CD4-positive, alpha-beta T cell (primary cell): ENCODE measurements around the gene TCP11L1. TPM values are rescaled to one million over a fixed set of nuclear protein-coding genes. Genes with fewer than 3 reads are reported as not detected.
A peak's percentile ranks its signal among the peaks of the same experiment; 100 is the strongest.

Source experiments
- ATAC-seq: fragments of 200-7000 bp; cut with Tn5 transposase; one replicate; pipeline ENCODE4 v1.10.0; 2022; ENCODE audit warnings: mild to moderate bottlenecking; ENCODE audit not compliant: poor library complexity
- CTCF ChIA-PET: fragments of 350-600 bp; sonication (Branson Sonifier 250); formaldehyde crosslinking; loops from one replicate; lab custom pipeline; 2021; ENCODE audit warnings: antibody characterized with exemption, inconsistent platforms; lab: Charles Lee
- POLR2A ChIA-PET: fragments of 350-600 bp; sonication (Branson Sonifier 250); formaldehyde crosslinking; loops from one replicate; lab custom pipeline; 2021; ENCODE audit warnings: antibody characterized with exemption, inconsistent platforms; lab: Charles Lee
- DNase-seq, 14 experiments: peaks; one replicate each; pipeline ENCODE4 v3.0.0-alpha.2; 2013 to 2020; ENCODE audit warnings: mixed read lengths in 2 of 14
- H3K27ac ChIP-seq, 2 donors: one replicate each; pipeline versions ENCODE4 v1.5.1 to v1.7.0; 2013; ENCODE audit warnings: low read length in 2 of 2, low read depth in 1 of 2, mild to moderate bottlenecking in 1 of 2
- H3K27me3 ChIP-seq, 2 experiments: 1 replicate in 1 of 2; 2 replicates in 1 of 2; pipeline versions ENCODE4 v1.6.1 to v1.7.0; 2013; ENCODE audit warnings: low read length in 2 of 2, control low read depth in 1 of 2, mild to moderate bottlenecking in 1 of 2, moderate library complexity in 1 of 2; ENCODE audit not compliant: insufficient read depth in 2 of 2, control insufficient read depth in 1 of 2
- H3K36me3 ChIP-seq: one replicate; pipeline ENCODE4 v1.6.1; 2013; ENCODE audit warnings: low read length, control low read depth; ENCODE audit not compliant: insufficient read depth
- H3K4me1 ChIP-seq: one replicate; pipeline ENCODE4 v1.6.1; 2013; ENCODE audit warnings: low read length, control low read depth; ENCODE audit not compliant: insufficient read depth
- H3K4me3 ChIP-seq: one replicate; pipeline ENCODE4 v1.5.1; 2013; ENCODE audit warnings: mild to moderate bottlenecking, low read length, moderate library complexity
- H3K9me3 ChIP-seq, 2 experiments: 1 replicate in 1 of 2; 2 replicates in 1 of 2; pipeline versions ENCODE4 v1.6.1 to v1.7.0; 2013; ENCODE audit warnings: low read length in 2 of 2, mild to moderate bottlenecking in 2 of 2, control low read depth in 1 of 2, moderate library complexity in 1 of 2; ENCODE audit not compliant: control insufficient read depth in 1 of 2, insufficient read depth in 1 of 2
- H3K27ac Mint-ChIP-seq: one replicate; pipeline ENCODE4 v1.8.0; 2020; ENCODE audit warnings: mixed read lengths
- H3K27me3 Mint-ChIP-seq: one replicate; pipeline ENCODE4 v1.8.0; 2021; ENCODE audit warnings: mixed read lengths
- H3K36me3 Mint-ChIP-seq: one replicate; pipeline ENCODE4 v1.8.0; 2021; ENCODE audit warnings: low read depth, mixed read lengths
- H3K4me1 Mint-ChIP-seq: one replicate; pipeline ENCODE4 v1.8.0; 2021; ENCODE audit warnings: low read depth, mixed read lengths
- H3K4me3 Mint-ChIP-seq: one replicate; pipeline ENCODE4 v1.8.0; 2020; ENCODE audit warnings: mild to moderate bottlenecking, mixed read lengths
- H3K9me3 Mint-ChIP-seq: one replicate; pipeline ENCODE4 v1.8.0; 2020; ENCODE audit warnings: mixed read lengths
- CTCF ChIP-seq: fragments of 200-600 bp; IDR thresholded peaks from one replicate; pipeline ENCODE4 v1.8.0; 2022; ENCODE audit warnings: antibody characterized with exemption, mild to moderate bottlenecking
- intact Hi-C, 2 experiments: fragments of 100-400 bp; cut with DNase I in 1 of 2; cut with micrococcal nuclease in 1 of 2; formaldehyde crosslinking; loops; one replicate each; pipeline versions ENCODE4 v1.15.1 to v1.9.0; 2023 to 2025; cut with DNase I, micrococcal nuclease
- total RNA-seq, 174 experiments: library from RNA in 2 of 174; stranded (reverse) in 2 of 174; gene quantifications; one replicate each; pipeline ENCODE4 v1.2.3 and lab custom pipeline; 2021 to 2026

Gene TCP11L1
- total RNA-seq, 2 experiments from 2014 or later = 9.8 to 11.9 TPM

GRCh38 chr11:33059331-33060007, 20.1 kb downstream of the TCP11L1 start:
- H3K27me3 ChIP-seq = no peaks in the 10 kb centered on the region
- Mint-ChIP-seq H3K9me3 (no peaks in the 10 kb centered on the region), H3K36me3 (peaks cover 46% of the 10 kb centered on the region), H3K27ac (peak overlapping the region; percentile 5), H3K4me1 (peaks cover 30% of the 10 kb centered on the region), H3K27me3 (no peaks in the 10 kb centered on the region), H3K4me3 (no peak overlapping the region)
- intact Hi-C loops = loop anchor here in 1 of 2 experiments (10.0 kb wide), 2 partner anchors 55 to 175 kb away; no protein-coding TSS in a partner anchor
- no peak overlapping the region for H3K4me3 ChIP-seq
- peaks cover 32% of the 10 kb centered on the region for H3K36me3 ChIP-seq
- no peak for TF ChIP-seq CTCF
- H3K9me3 ChIP-seq = no peaks in the 10 kb centered on the region
- ATAC-seq (no peak), DNase-seq (no peak)
- H3K27ac ChIP-seq = no peak overlapping the region
- ChIA-PET CTCF (no interaction called here), POLR2A (no interaction called here)
- H3K4me1 ChIP-seq = peaks cover 8% of the 10 kb centered on the region

GRCh38 chr11:33060271-33060670, 20.9 kb downstream of the TCP11L1 start:
- Histone ChIP-seq H3K36me3 (peaks cover 26% of the 10 kb centered on the region), H3K4me3 (no peak overlapping the region), H3K27ac (no peak overlapping the region), H3K4me1 (peaks cover 16% of the 10 kb centered on the region), H3K27me3 (no peaks in the 10 kb centered on the region), H3K9me3 (no peaks in the 10 kb centered on the region)
- intact Hi-C loops = loop anchor here in 1 of 2 experiments (10.0 kb wide), 2 partner anchors 55 to 175 kb away; no protein-coding TSS in a partner anchor
- Mint-ChIP-seq H3K4me1 (peaks cover 35% of the 10 kb centered on the region), H3K36me3 (peaks cover 46% of the 10 kb centered on the region), H3K9me3 (no peaks in the 10 kb centered on the region), H3K27ac (peak overlapping the region; percentile 5), H3K27me3 (no peaks in the 10 kb centered on the region), H3K4me3 (no peak overlapping the region)
- ChIA-PET POLR2A (interaction anchor here (1.0 kb wide), 1 partner anchor 22 kb away, joined by 4 read pairs; no protein-coding TSS in a partner anchor), CTCF (no interaction called here)
- no peak for TF ChIP-seq CTCF
- ATAC-seq (no peak), DNase-seq (no peak)

GRCh38 chr11:33062137-33062536, 22.8 kb downstream of the TCP11L1 start:
- no peak for TF ChIP-seq CTCF
- no peak overlapping the region for H3K4me3 ChIP-seq
- DNase-seq (no peak), ATAC-seq (no peak)
- H3K4me1 ChIP-seq = peaks cover 19% of the 10 kb centered on the region
- no peaks in the 10 kb centered on the region for H3K9me3 ChIP-seq
- Mint-ChIP-seq H3K36me3 (peaks cover 58% of the 10 kb centered on the region), H3K4me1 (peaks cover 42% of the 10 kb centered on the region), H3K27me3 (no peaks in the 10 kb centered on the region), H3K9me3 (no peaks in the 10 kb centered on the region), H3K4me3 (no peak overlapping the region), H3K27ac (no peak overlapping the region)
- H3K27me3 ChIP-seq = no peaks in the 10 kb centered on the region
- H3K36me3 ChIP-seq = peaks cover 41% of the 10 kb centered on the region
- intact Hi-C loops = loop anchor here in 1 of 2 experiments (10.0 kb wide), 2 partner anchors 57 to 177 kb away; no protein-coding TSS in a partner anchor
- CTCF ChIA-PET = interaction anchor here (1.9 kb wide), 1 partner anchor 107 kb away, joined by 4 read pairs; no protein-coding TSS in a partner anchor
- POLR2A ChIA-PET = interaction anchor here (0.7 kb wide), 1 partner anchor 23 kb away, joined by 3 read pairs; the partner anchor contains the start of gene TCP11L1
- no peak overlapping the region for H3K27ac ChIP-seq
